NCI-H187 (cell line): ENCODE results near the gene IFITM5.
"Not testable (repeated sequence)": the region's sequence is repeated elsewhere in the genome, so short reads cannot be mapped to it uniquely, and the experiment has no call there.

Experiments
- DNase-seq, 2 experiments: peaks; one replicate each; lab custom pipeline; 2025; lab: John Stamatoyannopoulos, UW

Gene IFITM5

GRCh38 chr11:295351-296170 lies 3.8 kb downstream of the IFITM5 start:
- no peak for DNase-seq

- DNase-seq, result no peak
Measured at GRCh38 chr11:294780-295179, 4.5 kb downstream of the IFITM5 start.

- DNase-seq, result no peak
Measured at GRCh38 chr11:293852-294661, 5.3 kb downstream of the IFITM5 start.

GRCh38 chr11:293271-293851 lies 6.0 kb downstream of the IFITM5 start:
- DNase-seq, result no peak

GRCh38 chr11:292211-293121 lies 6.9 kb downstream of the IFITM5 start:
- DNase-seq, result no peak

- DNase-seq, result no peak
Measured at GRCh38 chr11:291281-292210, 7.8 kb downstream of the IFITM5 start.

- DNase-seq, result no peak
Measured at GRCh38 chr11:290621-291231, 8.6 kb downstream of the IFITM5 start.

- DNase-seq, result no peak
Measured at GRCh38 chr11:289712-290620, 9.4 kb downstream of the IFITM5 start.

- DNase-seq, result no peak
Measured at GRCh38 chr11:289398-289711, 10.0 kb downstream of the IFITM5 start.

GRCh38 chr11:288478-289397 lies 10.6 kb downstream of the IFITM5 start, which contains the start of gene PGGHG:
TSS of gene PGGHG (plus strand) at chr11:289126. CDS start at chr11:289817, 691 bp downstream.
- DNase-seq, result no peak

GRCh38 chr11:287821-288477 lies 11.4 kb downstream of the IFITM5 start:
- no peak for DNase-seq

GRCh38 chr11:286977-287820 lies 12.1 kb downstream of the IFITM5 start:
- not testable (repeated sequence) for DNase-seq

GRCh38 chr11:285894-286220 lies 13.5 kb downstream of the IFITM5 start:
- no peak for DNase-seq

GRCh38 chr11:285021-285893 lies 14.1 kb downstream of the IFITM5 start:
- no peak for DNase-seq

GRCh38 chr11:284105-285020 lies 15.0 kb downstream of the IFITM5 start:
- no peak for DNase-seq
